T follicular helper cell (primary cell): Measurements from ENCODE around the gene ZDHHC19.
A peak's percentile ranks its signal among the peaks of the same experiment; 100 is the strongest.
"Not testable (repeated sequence)": the region's sequence is repeated elsewhere in the genome, so short reads cannot be mapped to it uniquely, and the experiment has no call there.

ENCODE experiments used
- DNase-seq: peaks from one replicate; pipeline ENCODE4 v3.0.0-alpha.2; 2020; ENCODE audit warnings: low read depth

The ZDHHC19 gene

DNA sequence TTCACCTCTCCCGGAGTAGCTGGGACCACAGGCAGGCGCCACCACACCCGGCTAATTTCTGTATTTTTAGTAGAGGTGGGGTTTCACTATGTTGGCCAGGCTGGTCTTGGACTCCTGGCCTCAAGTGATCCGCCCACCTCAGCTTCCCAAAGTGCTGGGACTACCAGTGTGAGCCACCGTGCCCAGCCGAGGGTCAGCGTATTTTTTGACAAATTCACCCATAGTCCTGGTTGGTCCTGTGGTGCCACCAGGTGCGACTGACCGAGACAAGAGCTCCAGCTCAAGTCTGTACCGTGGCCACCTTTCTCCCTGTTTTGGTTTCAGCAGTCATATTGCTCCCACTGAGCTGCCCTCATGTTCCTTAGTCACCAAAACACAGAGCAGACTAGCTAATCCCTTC, 13.9 kb upstream of the ZDHHC19 start:
- no peak for DNase-seq

- no peak for DNase-seq
These were observed 11.8 kb upstream of the ZDHHC19 start for GRCh38 chr3:196222876-196223595.

- DNase-seq = no peak
These were observed 9.8 kb upstream of the ZDHHC19 start for GRCh38 chr3:196220991-196221390.

GRCh38 chr3:196220587-196220986, 9.4 kb upstream of the ZDHHC19 start:
- no peak for DNase-seq

GRCh38 chr3:196219970-196220311, 8.7 kb upstream of the ZDHHC19 start:
- DNase-seq = no peak

- peak; percentile 61 for DNase-seq
These were observed 8.2 kb upstream of the ZDHHC19 start for GRCh38 chr3:196219194-196219969.

- DNase-seq = no peak
These were observed 7.0 kb upstream of the ZDHHC19 start for GRCh38 chr3:196218155-196218712.

DNA sequence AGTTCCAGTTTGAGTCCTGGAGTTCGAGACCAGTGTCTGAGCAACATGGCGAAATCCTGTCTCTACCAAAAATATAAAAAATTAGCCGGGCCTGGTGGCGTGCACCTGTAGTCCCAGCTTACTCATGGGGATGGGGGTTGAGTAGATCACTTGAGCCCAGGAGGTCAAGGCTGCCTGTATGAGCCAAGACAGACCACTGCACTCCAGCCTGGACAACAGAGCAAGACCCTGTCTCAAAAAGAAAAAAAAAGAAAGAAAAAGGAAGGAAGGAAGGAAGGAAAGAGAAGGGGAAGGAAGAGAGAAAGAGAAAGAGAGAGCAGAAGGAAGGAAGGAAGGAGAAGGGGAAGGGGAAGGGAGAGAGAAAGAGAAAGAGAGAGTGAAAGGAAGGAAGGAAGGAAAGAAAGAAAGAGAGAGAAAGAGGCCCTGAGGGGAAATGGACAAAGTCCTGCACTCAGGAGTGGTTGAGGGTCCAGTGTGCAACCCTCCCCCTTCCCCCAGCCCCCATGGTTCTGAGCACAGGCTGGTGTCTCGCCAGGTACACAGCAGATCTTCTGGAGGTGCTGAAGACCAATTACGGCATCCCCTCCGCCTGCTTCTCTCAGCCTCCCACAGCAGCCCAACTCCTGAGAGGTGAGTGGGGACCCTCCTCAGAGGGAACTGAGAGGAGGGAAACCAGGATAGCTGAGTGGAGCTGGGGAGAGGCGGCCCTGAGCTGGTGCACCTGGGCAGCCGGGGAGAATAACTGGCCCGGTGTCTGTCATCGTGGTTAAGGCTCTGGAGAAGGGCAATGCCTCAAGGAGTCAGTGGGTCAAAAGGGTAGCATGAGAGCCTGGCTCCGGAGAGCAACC, 6.3 kb upstream of the ZDHHC19 start:
- no peak for DNase-seq

- DNase-seq = no peak
These were observed 5.5 kb upstream of the ZDHHC19 start for GRCh38 chr3:196216681-196217211.

DNA sequence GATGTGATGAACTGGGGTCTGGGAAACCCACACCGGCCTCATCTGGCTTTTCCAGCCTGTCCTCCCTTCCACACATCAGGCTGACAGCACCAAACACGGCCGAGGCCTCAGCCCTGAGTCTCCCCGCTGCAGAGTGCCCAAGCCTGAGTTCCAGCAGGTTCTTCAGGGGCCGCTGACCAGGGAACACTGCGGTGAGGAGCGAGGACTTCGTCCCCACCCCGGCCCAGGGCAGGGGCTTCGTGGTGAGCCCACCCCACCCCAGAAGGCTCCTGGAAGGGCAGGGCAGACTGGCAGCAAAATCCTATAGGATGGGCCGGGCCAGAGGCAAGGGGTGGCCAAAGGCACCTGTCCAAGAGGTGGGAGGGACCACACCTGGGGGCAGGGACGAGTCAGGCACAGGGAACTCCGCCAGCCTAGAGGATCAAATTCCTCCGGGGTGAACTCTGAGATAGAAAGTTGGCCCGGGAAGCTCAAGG, 4.9 kb upstream of the ZDHHC19 start, which contains the start of gene SLC51A:
SLC51A (plus strand) TSS at position 446 of the 476 bp plus-strand sequence. CDS start 179 bp downstream, outside the sequence.
- no peak for DNase-seq

GRCh38 chr3:196215493-196216020, 4.4 kb upstream of the ZDHHC19 start:
- DNase-seq = no peak

DNA sequence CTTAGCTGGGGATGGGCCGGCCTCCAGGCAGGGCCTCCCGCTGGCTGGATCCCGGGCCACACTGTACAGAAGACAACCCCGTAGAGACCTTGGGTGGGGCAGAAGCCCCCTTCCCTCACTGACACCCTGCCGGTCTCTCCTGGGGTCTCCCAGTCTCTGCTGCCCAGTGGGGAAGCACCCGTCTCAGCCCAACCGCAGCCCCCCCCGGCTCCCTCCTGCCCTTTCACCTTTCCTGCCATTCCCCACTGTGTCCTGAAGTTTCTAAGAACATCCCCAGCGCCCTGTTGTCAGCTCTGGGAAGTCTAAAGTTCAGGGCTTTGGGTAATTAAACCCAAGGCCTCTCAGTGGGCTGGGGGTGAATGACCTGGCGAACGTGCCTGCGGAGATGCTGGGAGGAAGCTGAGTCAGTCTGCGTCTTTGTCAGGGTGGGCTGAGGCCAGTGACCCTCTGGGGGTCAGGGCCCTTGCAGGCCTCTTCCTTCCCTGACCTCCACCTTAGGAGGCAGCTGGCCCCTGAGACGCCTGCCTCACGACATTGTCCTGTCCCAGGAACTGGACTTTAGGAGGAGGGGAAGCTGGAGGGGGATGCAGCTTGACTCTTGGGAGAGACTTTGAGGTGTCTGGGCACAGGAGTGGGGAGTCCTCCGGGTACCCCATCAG, 3.7 kb upstream of the ZDHHC19 start:
- DNase-seq = no peak

GRCh38 chr3:196209944-196210672, 1.1 kb downstream of the ZDHHC19 start:
- DNase-seq = not testable (repeated sequence)

- no peak for DNase-seq
These were observed 2.1 kb downstream of the ZDHHC19 start for GRCh38 chr3:196208942-196209695.

- DNase-seq = peak; percentile 59
These were observed 3.2 kb downstream of the ZDHHC19 start for GRCh38 chr3:196207833-196208607.

- no peak for DNase-seq
These were observed 3.9 kb downstream of the ZDHHC19 start for GRCh38 chr3:196207159-196207832.

DNA sequence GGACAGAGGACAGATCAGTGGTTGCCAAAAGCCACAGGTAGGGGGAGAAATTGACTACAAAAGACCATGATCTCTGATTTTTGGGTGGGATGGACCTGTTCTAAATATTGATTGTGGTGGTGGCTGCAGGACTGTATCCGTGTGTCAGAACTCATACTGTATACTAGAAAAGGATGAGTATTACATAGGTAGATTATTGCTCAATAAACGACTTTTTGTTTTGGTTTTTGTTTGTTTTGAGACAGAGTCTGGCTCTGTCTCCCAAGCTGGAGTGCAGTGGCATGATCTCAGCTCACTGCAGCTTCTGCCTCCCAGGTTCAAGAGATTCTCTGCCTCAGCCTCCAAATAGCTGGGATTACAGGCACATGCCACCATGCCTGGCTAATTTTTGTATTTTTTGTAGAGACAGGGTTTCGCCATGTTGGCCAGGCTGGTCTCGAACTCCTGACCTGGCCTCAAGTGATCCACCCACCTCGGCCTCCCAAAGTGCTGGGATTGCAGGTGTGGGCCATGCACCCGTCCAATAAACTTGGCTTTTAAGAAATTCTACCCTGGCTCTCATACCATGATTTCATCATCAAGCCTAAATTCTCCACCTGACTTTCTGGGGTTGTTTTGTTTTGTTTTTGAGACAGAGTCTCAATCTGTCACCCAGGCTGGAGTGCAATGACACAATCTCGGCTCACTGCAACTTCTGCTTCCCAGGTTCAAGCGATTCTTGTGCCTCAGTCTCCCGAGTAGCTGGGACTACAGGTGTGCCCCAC, 5.6 kb downstream of the ZDHHC19 start:
- not testable (repeated sequence) for DNase-seq
